HepG2 (cell line): ENCODE results near the gene PPP1R1B. TPM values are rescaled to one million over a fixed set of nuclear protein-coding genes. Genes with fewer than 3 reads are reported as not detected.
A peak's percentile ranks its signal among the peaks of the same experiment; 100 is the strongest.

Experiments
- IKZF4 ChIP-seq: sonication (generic); formaldehyde crosslinking; IDR thresholded peaks from 2 replicates; pipeline ENCODE4 v1.5.1; 2020; ENCODE audit warnings: borderline replicate concordance, mild to moderate bottlenecking, low read depth, missing genetic modification reagents; ENCODE audit errors: not compliant biosample characterization
- PHF21A ChIP-seq: sonication (generic); formaldehyde crosslinking; IDR thresholded peaks from 2 replicates; pipeline ENCODE4 v1.5.0; 2020; ENCODE audit warnings: mild to moderate bottlenecking, missing genetic modification reagents
- PITX1 ChIP-seq: sonication (generic); formaldehyde crosslinking; IDR thresholded peaks from 2 replicates; pipeline ENCODE4 v1.5.1; 2020; ENCODE audit warnings: mild to moderate bottlenecking, missing genetic modification reagents
- REXO4 ChIP-seq: sonication (generic); formaldehyde crosslinking; IDR thresholded peaks from 2 replicates; pipeline ENCODE4 v1.8.0; 2022; ENCODE audit warnings: missing genetic modification reagents, mild to moderate bottlenecking, borderline replicate concordance
- SMARCC2 ChIP-seq: fragments of 450-650 bp; IDR thresholded peaks from 2 replicates; pipeline ENCODE4 v1.6.1; 2017; ENCODE audit warnings: antibody characterized with exemption, mild to moderate bottlenecking
- SP4 ChIP-seq: sonication (generic); formaldehyde crosslinking; IDR thresholded peaks from 2 replicates; pipeline ENCODE4 v1.8.1; 2023; ENCODE audit warnings: mild to moderate bottlenecking, missing genetic modification reagents
- ZNF407 ChIP-seq: sonication (generic); formaldehyde crosslinking; IDR thresholded peaks from one replicate; pipeline ENCODE4 v1.5.1; 2020; ENCODE audit warnings: mild to moderate bottlenecking, missing genetic modification reagents; ENCODE audit errors: not compliant biosample characterization
- ZNF609 ChIP-seq: sonication (generic); formaldehyde crosslinking; IDR thresholded peaks from 2 replicates; pipeline ENCODE4 v1.4.0; 2020; ENCODE audit warnings: mild to moderate bottlenecking, missing genetic modification reagents, borderline replicate concordance
- ZNF761 ChIP-seq: sonication (generic); formaldehyde crosslinking; conservative IDR thresholded peaks from 2 replicates; pipeline ENCODE4 v1.4.0; 2020; ENCODE audit warnings: mild to moderate bottlenecking, missing genetic modification reagents
- polyA plus RNA-seq, 8 experiments: library from polyadenylated mRNA; depleted of rRNA in 3 of 8; stranded (reverse) in 7 of 8; unstranded in 1 of 8; fragments of >200 nt; fragmentation: Illumina TruSeq in 4 of 8; extraction: Trizol in 4 of 8; gene quantifications; 2 replicates each; pipeline versions ENCODE4 v1.2.1 to v1.2.3, GENCODE V29; 2011 to 2016; ENCODE audit warnings: low read depth in 4 of 8, missing spikeins in 1 of 8, mixed read lengths in 1 of 8; ENCODE audit not compliant: insufficient read depth in 1 of 8
- total RNA-seq, 5 experiments: library from RNA; depleted of rRNA; stranded (reverse); fragments of >200 nt; fragmentation: Illumina TruSeq; extraction: Trizol; gene quantifications; 2 replicates each; pipeline ENCODE4 v1.2.3, GENCODE V29; 2016; ENCODE audit warnings: low read depth in 1 of 5

Gene PPP1R1B
- total and polyA plus RNA-seq, 2 of the 13 experiments (the other 11 are each of a cell fraction or from before 2014, with no cell fraction given) = 0.08 TPM; not detected in 1

- TF ChIP-seq PHF21A (CRISPR knock-in tag) (0 out of 2 replicates have a peak, but pooled peaks have one; percentile 44), ZNF609 (CRISPR knock-in tag) (0 out of 2 replicates have a peak, but pooled peaks have one; percentile 42), REXO4 (CRISPR knock-in tag) (no peak), SP4 (CRISPR knock-in tag) (no peak), PITX1 (CRISPR knock-in tag) (no peak), ZNF761 (CRISPR knock-in tag) (peak; percentile 86; the same call in 1 of the 2 replicates), IKZF4 (CRISPR knock-in tag) (peak; percentile 95), ZNF407 (CRISPR knock-in tag) (peak; percentile 73), SMARCC2 (no peak)
These were observed 41.5 kb downstream of the PPP1R1B start, which contains the start of gene PNMT (continued) for GRCh38 chr17:39667945-39668924.
